Measurements from ENCODE around the gene SMG6.
"Not testable (repeated sequence)": the region's sequence is repeated elsewhere in the genome, so short reads cannot be mapped to it uniquely, and the experiment has no call there.

Gene SMG6

DNA sequence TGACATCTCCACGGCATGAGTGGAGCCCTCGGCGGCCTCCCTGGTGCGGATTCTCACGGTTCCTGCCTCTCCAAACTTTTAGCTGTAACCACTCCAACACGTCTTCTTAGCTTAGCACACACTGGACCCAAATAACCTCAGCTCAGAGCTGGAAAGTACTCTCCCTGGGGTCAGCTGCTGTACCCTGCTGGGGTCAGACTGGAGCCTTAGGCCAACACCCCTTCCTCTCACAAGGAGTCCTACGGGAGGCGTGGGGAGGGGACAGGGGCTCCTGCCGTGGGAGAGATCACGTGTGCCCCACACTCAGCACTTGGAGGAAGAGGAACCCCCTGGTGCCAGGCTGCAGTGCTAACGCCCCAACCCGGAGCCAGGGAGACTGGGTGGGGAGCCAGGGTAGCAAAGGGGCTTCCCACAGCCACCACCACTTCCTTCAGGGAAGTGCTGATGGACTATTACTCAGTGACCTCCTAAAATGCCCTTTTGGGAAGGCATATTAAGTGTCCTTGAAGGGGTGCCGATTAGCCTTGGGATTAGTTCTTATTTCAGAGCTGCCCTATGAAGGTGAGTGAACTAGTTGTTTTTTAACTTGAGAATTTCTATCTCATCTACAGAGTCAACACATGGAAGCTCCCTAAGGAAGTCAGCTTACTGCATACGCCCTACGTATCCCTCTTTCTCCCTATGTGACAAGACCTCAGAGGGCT, 124.6 kb downstream of the SMG6 start:
- no peak for DNase-seq (ENCODE audit: low spot score)

DNA sequence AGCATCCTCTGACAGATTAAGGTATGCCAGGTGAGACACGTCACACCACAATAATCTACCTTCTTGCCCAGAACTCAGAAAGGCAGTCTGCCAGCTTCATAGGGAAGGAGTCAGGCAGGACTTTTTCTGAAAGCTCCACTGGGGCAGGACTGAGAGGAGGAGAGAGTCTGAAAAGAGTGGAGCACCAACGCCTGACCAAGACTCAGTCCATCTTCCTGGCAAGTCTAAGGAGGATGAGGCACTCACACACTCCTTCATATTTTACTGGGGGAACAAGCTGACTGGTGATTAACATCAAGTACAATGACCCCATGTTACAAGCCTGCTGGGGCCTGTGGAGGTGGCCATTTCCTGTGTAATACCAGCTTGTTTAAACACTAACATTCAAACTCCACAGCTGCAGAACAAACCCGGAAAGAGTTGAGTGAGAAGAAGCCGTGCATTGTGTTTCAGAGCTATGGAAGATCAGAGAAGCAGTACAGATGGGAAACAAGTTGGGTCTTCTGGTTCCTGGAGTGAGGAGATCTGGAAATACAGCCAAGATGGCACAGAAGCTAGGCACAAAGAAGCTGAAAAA, 126.3 kb downstream of the SMG6 start:
- peak; percentile 51 for DNase-seq (ENCODE audit: low spot score)

DNA sequence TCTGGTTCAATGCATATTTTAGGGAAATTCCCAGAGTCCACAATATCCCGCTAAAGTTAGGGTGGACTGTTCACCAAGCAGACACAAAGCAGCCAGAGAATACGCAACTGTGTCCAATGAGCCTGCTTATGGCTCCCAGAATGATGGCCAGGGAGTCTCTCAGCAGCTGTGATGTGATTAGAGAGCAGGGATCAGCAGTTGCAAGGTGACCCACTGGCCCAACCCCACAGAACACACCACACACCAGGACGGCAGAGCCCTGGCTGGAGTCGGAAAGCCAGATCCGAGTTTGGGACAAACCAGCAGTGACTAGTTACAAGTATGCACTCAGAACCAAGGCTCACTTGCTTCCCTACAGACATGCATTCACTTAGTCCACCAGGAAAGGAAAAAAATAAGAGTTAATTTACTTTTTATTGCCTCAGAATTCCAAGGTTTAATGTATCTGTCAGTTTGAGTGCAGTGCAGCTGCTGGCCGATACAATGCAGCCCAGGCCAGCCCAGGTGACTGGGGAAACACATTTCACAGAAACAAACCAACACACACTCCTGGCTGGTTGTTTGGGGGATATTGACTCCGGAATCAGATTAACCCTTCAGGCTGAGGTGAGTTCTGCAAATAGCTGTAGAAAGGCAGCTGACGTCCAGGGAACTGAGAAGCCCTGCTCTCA, 127.0 kb downstream of the SMG6 start:
- no peak for DNase-seq (ENCODE audit: low spot score)

GRCh38 chr17:2175294-2175628, 128.3 kb downstream of the SMG6 start:
- DNase-seq (ENCODE audit: low spot score) = no peak

GRCh38 chr17:2174468-2175293, 128.9 kb downstream of the SMG6 start:
- DNase-seq (ENCODE audit: low spot score) = no peak

DNA sequence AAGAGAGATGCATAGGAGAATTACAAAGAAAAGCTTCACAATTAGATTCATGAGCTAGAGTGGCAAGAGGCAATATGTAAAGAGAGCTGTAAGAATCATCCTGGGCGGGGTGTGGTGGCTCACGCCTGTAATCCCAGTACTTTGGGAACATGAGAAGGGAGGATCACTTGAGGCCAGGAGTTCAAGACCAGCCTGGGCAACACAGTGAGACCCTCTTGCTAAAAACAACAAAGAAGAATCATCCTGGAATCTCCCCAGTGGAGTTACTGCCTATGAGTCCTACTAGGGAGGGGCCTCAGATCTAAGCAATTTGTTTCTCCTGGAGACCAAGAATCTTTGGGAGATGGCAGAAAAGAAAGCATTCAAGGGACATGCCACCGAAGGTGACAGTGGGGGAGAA, 129.6 kb downstream of the SMG6 start:
- DNase-seq (ENCODE audit: low spot score) = no peak

DNA sequence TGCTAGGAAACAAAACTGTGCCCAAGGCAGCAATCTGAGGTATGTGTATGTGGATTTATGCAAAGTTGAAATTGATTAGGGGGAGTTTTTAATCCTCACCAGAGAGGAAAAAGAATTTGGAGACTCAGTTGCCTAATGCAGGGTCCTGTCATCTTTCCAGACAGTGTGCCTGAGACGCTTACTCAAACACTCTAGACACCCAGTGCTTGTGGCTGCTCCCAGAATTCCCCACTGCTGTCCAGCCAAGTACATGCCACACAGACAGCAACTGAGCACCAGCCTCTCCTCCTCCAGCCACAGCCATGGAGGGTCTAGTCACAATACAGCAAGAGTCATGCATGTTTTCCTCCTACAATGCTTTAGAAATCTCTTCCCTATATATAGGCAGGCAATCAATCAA, 130.6 kb downstream of the SMG6 start:
- DNase-seq (ENCODE audit: low spot score) = peak; percentile 37

DNA sequence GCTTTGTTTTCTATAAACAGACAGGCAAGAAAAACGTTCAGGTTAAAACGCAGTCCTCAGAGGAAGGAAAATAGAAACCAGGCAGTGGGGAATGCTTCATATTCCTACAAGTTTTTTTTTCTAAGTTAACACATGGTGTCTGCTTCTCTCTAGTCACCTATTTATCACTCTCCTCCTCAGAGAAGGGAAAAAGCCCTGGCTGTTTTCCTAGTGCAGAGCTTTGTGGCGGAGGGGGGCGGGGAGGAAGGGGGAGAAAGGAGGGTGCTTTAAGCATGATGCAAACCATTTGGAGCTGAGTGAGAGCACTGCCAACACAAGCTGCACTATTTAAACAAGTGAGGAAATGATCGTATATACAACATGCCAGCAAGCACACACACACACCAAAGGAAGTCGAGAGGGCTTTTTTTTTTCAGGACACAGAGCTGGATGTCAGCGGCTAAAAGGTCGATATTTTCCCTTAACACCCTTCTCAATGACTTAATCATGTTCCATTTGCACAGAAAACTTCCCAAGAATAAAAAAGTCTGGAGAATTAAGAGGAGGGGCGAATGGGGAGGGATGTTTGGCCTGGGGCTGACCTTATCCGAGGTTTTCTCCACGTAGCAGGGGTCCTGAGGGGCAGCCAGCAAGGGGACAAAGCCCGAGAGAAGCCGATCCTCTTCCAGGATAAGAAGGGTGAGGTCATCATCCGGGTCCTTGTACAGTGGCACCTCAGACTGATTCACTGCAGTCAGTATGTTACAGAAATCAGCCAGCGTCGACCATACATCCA, 131.3 kb downstream of the SMG6 start:
- DNase-seq (ENCODE audit: low spot score) = peak; percentile 73

DNA sequence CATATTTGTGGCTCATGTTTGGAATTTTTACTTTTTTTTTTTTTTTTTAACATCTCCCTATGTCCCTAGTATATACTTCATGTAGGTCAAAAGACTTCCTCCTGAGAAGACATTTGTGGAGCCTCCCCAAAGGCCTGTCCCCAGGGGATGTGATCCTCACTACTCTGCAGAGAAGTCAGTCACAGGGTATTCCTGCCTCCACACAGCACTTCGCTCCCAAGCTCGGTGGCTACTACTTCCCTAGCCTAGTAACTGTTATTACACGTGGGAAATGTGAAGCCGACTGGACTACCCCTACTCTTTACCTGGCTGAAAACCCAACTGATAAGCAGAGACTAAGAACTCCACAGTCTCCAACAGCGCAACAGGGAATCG, 131.9 kb downstream of the SMG6 start:
- peak; percentile 14 for DNase-seq (ENCODE audit: low spot score)

- no peak for DNase-seq (ENCODE audit: low spot score)
Observed at GRCh38 chr17:2170023-2170422, 133.6 kb downstream of the SMG6 start.

- not testable (repeated sequence) for DNase-seq (ENCODE audit: low spot score)
Observed at GRCh38 chr17:2165723-2166122, 137.9 kb downstream of the SMG6 start.

- DNase-seq (ENCODE audit: low spot score) = no peak
Observed at GRCh38 chr17:2158396-2158780, 145.2 kb downstream of the SMG6 start.

GRCh38 chr17:2157675-2158395, 145.8 kb downstream of the SMG6 start:
- no peak for DNase-seq (ENCODE audit: low spot score)

- DNase-seq (ENCODE audit: low spot score) = no peak
Observed at GRCh38 chr17:2157081-2157480, 146.5 kb downstream of the SMG6 start.

DNA sequence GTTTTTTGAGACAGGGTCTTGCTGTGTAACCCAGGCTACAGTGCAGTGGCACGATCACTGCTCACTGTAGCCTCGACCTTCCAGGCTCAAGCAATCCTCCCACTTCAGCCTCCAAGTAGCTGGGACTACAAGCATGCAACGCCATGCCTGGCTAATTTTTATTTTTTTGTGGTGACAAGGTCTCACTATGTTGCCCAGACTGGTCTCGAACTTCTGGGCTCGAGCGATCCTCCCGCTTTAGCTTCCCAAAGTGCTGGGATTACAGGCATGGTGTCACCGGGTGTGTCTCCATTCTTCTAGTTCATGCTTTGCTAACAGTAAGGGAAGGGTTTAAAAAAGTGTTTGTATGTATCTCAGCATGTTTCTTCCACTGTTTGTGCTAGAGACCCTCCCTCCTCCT, 146.9 kb downstream of the SMG6 start:
- DNase-seq (ENCODE audit: low spot score) = no peak

DNA sequence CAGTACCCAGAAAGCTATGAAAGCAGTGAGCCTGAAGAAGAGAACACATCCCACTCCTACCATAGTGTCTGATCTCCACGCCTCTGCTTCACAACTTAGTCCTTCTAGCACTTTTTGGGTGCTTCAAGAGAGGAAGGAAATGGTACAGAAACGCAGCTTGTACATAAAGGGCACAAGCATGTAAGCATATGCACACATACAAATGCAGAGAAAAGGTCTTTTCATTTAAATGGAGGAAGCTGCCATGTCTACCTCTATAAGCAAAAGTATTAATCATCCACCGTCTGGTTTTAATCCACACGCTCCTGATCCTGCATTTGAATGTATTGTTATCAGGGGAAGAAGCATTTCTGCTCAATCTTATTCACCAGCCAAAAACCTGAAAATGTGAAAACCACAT, 148.0 kb downstream of the SMG6 start:
- DNase-seq (ENCODE audit: low spot score) = no peak

- no peak for DNase-seq (ENCODE audit: low spot score)
Observed at GRCh38 chr17:2151358-2152033, 152.1 kb downstream of the SMG6 start.

GRCh38 chr17:2150806-2151205, 152.8 kb downstream of the SMG6 start:
- no peak for DNase-seq (ENCODE audit: low spot score)

DNA sequence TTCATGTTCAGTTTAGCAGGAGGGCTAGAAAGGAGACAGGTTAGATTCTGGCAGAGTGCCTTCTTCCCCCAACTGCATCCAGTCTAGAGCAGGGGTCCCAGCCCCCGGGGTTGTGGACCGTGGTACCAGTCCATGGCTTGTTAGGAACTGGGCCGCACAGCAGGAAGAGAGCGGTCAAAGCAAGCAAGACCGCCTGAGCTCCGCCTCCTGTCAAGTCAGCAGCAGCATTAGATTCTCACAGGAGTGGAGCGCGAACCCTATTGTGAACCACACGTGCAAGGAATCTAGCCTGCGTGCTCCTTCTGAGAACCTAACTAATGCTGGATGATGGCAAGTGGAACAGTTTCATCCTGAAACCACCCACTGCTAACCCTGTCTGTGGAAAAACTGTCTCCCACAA, 153.7 kb downstream of the SMG6 start:
- DNase-seq (ENCODE audit: low spot score) = no peak

DNA sequence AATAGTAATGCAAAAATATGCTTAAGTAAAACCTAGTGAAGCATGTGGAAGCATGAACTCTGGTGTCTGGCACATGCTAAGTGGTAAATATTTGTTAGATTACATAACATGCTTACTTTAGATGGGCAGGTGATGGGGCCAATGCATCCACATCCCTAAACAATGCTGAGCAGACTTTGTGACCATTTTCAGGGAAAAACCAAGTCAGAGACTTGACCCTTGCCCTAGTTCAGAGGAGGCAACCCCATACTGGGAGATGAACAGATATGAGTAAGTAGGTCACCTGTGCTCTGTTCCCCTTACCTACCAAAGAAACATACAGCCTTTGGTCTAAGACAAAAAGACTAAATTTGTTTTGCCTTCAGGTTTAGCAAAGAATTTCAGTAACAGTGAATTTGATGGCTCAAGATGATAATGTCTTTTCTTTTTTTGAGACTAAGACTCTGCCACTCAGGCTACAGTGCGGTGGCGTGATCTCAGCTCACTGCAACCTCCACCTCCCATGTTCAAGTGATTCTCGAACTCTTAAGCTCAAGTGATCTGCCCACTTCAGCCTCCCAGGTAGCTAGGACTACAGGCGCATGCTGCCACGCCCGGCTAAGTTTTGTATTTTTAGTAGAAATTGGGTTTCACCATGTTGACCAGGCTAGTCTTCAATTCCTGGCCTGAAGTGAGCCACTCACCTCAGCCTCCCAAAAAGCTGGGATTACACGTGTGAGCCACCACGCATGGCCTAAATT, 157.3 kb downstream of the SMG6 start:
- DNase-seq (ENCODE audit: low spot score) = no peak

All from pons (tissue), 1 donor.